ENCODE results near the gene DAPK1.
"Not testable (repeated sequence)": the region's sequence is repeated elsewhere in the genome, so short reads cannot be mapped to it uniquely, and the experiment has no call there.

The DAPK1 gene

DNA sequence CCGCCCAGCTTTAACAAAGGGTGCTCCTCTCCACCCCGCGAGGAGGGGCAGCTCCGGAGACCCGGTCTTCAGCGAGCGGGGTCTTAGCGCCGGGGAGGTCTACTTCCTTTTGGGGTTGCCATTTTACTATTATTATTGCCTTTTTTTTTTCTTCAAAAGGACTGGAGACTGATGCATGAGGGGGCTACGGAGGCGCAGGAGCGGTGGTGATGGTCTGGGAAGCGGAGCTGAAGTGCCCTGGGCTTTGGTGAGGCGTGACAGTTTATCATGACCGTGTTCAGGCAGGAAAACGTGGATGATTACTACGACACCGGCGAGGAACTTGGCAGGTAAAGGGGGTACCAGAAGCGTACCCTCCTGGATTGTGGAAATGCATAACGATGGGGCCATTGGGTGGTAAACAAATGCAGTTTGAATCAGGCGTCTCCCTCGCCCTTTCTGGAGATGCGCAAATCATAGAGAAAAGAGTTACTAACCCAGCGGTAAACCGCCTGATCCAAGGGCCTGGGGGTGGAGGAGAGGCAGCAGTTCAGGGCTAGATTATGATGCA lies 1.2 kb downstream of the DAPK1 start:
- DNase-seq = no peak

DNA sequence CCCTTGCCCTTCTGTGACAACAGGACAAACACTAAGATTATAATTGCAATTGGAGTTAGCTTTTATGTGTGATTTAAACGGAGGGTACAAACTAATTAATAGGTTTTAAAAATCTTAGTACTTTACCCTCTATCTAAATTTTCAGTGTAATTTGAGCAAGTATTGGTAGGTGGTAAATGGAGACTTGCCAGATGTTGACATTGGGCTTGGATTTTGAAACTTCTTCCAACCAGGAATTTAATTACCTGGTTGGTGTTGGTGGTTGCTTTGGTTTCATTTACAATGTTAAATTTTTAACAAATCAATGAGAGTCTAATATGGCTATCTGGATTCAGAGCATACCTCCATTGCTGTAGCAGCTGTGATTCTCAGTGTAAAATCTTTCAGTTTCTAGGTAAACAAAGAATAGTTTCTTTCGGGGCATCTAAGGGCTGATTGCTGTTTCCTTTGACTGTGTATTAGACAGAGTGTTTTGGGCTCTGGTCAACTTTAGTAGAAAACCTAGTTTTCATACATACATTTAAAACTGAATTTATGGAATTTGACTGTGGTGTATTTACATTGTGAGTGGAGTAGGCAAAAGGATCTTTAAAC lies 1.9 kb downstream of the DAPK1 start:
- DNase-seq = no peak

DNA sequence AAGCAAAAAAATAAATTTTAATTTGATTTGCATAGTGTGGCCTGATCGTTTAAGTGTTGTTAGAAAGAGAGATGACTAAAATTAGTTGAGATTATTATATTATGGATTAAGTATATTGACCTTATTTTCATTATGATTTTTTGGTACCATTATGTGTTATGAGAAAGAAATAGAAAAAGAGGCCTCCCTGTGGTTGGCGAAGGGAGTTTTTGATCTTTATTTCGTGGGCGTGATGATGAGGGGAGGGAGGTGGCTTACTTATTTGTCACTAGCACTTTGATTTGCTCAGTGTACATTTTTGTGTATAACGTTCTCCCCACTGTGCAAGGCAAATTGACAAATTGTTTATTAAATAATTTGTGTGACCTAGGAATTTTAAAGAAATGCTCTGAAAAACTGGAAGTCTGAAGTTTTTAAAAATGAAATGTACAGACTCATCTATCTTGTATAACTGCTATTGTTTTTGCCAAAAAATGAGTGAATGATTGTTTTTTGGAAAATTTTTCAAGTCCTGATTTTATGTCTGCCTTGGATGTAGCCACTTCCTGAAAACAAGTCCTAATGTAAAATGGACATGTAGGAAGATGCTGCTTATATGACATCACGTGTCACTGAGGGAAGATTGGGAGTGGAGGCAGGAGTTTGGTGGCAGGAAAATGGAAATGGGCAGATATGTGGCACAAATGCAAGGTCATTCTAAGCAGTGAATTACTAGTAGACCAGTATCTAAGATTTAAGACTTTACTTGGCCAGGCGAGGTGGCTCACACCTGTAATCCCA lies 3.0 kb downstream of the DAPK1 start:
- DNase-seq = no peak

DNA sequence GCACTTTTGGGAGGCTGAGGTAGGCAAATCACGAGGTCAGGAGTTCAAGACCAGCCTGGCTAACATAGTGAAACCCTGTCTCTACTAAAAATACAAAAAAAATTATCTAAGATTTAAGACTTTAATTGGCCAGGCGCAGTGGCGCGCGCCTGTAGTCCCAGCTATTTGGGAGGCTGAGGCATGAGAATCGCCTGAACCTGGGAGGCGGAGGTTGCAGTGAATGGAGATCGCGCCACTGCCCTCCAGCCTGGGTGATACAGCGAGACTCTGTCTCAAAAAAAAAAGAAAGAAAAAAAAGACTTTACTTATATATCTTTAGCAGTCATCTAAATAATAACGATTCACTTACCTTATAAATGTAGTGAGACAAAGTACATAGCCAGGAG lies 3.6 kb downstream of the DAPK1 start:
- not testable (repeated sequence) for DNase-seq

DNA sequence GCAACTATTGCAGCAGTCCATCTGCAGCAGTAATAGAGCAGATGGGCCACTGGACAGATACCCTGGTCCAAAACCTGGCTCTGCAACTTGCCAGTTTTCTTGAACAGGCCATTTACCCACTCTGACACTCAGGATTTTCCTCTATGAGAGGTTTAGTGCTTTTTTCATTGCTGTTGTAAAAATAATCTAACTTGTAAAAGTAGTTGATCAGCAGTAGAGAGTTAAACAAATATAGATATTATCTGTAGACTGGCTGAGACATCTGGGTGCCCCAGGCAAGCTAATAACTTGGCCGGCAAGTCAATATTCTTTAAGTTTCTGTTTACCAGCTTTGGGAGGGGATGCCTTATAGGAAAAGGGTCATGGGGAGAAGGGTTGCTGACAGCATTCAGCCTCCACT lies 4.1 kb downstream of the DAPK1 start:
- no peak for DNase-seq

DNA sequence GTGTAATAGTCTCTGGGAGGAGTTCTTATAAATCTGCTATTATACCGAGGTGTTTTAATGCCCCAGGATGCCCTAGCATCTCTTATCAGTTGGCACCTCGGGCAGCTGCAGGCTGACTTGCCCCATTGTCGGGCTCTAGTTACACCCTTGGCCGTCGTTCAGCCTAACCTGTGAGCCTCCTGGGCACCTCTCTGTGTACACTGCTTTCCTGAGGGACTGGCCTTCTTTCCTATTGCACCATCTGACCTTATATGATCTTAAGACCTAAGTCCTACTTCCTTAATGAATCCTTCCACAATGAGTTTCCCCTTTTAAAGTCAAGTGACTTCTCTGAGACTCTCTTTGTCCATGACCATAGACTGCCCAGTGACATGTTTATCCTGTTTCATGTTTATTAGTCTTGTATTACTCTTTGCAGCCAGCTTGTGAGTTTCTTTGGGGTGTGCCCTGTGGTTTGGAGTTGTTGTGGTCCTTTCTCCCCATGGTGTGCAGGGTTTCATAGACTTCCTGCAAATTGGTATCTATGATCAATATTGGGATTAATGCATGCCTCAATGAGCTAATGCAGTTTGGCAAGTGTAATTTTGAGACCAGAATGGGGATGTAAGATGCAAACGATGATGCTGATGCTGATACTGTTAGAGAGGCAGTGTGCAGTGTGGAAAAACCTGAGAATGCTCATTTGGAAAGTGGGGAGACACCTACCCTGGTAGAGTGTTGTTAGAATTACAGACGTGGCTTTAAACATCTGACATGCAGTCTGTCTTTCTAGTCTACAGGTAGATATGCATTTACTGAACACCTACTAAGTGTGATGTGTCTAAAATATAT lies 4.9 kb downstream of the DAPK1 start:
- no peak for DNase-seq

DNA sequence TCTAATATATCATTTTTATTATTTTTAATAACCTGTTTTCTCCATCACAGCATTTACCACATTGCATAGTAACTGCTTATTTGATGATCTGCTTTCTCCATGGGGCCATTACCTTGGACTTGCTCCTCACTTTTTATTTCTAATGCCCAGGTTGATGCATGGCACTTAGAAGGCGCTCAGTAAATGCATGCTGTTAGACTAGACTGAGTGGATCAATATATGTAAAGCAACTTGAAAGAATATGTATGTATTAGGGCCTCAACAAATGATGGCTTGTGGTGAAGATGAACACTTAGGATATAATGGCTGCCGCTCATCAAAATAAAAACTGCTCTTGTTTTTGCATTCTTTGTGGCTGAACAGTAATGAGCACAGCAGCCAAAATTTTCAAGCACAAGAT lies 5.8 kb downstream of the DAPK1 start:
- DNase-seq = no peak

GRCh38 chr9:87503927-87504326 lies 6.3 kb downstream of the DAPK1 start:
- no peak for DNase-seq

GRCh38 chr9:87504938-87505337 lies 7.3 kb downstream of the DAPK1 start:
- no peak for DNase-seq

- DNase-seq = no peak
Observed at GRCh38 chr9:87505869-87506678, 8.4 kb downstream of the DAPK1 start.

- DNase-seq = no peak
Observed at GRCh38 chr9:87507576-87507975, 9.9 kb downstream of the DAPK1 start.

DNA sequence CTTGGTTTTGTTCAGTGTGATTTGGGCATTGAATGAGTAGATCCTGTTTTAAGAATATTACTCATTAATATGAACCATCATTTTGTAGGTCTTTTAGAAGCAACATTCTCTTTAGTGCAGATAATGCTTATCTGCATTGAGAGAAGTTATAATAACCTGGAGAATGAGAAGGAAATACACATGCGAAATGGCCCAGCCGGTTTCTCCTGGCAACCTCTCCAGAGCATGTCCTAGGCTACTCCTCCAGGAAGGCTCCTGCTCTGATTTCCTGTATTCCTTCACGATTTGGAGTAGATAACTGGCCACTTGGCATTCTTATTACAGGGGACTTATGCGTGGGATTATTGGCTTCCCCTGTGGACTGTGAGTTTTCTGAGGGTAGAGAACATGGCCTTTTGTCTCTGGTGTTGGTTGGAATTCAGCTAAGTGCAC lies 12.6 kb downstream of the DAPK1 start:
- DNase-seq = no peak

- no peak for DNase-seq
Observed at GRCh38 chr9:87512311-87512710, 14.6 kb downstream of the DAPK1 start.

DNA sequence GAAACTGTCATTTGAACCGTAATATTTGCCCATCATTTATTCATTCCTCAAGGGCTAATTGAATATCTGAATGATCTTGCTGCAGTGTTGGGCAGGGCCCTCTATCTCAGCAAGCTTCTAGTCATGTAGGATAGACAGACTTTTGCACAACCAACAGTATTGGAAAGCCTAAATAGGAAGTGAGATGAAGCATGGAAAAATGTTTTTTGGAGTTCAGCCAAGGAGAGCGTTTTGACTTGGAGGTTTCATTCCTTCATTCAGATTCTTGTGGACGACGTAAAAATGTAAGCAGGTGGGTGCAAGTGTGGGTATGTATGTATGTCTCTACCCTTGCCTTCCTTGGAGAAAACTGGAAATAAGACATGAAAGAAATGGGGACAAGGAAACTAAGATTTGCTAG lies 15.5 kb downstream of the DAPK1 start:
- no peak for DNase-seq

DNA sequence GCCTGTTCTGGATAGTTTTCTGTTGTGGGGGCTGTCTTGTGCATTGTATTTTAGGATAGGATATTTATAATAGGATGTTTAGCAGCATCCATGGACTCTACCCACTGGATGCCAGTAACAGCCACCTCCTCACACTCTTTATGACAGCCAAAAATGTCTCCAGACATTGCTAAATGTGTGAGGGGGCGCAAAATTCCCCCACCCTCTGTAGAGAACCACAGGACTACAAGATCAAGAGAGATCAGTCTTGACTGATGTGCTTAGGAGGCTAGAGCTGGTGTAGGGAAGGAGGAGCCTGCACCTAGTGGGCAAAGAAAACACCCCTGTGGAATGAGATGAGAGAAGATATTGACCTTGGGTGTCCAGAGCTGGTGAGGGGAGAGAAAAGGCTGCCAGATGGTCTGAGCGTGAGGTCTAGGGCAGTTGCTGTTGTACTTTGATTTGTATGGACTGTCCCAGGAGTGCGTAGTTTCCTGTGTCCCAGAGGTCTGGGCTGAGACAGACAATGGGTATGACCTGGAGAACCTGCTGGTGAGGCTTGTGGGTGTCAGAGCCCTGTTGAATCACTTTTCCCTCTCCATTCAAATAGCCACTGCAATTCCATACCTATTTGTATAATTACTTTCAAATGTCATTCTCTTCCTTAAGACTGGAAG lies 16.3 kb downstream of the DAPK1 start:
- DNase-seq = no peak

DNA sequence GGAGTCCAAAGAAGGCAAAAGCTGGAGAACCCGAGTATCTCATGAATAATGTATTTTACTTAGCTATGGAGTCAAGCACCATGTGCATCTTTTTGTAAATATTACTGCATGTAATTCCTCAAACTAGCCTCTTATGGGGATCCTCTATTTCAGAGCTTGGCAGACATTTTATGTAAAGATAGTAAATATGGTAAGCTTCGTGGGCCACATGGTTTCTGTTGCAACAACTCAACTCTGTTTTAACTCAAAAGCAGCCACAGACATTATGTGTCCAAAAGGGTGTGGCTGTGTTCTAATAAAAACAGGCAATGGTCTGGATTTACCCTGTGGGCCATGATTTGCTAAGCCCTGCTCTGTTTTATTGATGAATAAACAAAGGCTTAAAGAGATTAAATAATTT lies 17.3 kb downstream of the DAPK1 start:
- DNase-seq = no peak

DNA sequence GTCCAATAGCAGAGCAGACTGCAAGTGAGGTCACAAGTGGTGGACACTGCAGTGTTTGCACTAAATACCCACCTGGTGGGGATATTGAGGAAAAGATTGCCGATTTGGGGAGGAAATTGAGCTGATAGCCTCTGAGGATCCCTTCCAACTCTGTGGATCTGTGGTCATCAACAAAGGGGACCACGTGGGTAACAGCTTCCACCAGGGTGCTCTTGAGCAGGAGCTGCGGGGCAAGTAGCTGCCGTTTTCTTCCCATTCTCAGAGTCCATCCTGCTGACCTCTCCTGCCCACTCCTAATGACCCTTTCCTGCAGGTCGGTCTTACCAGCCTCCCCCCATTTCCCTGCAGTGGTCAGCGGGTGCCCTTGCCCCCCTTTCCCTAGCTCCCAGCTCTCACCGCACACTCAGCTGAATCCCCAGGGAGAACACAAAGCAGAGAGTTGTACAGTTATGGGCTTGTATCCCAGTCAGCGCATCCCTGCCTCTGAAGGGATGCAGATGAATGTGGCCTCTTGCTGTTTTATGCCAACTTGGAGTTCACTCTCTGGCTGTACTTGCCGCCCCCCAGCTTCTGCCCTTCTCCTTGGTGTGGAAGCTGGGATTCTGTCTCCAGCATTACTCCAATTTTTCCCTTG lies 18.0 kb downstream of the DAPK1 start:
- no peak for DNase-seq

- no peak for DNase-seq
Observed at GRCh38 chr9:87516222-87516925, 18.7 kb downstream of the DAPK1 start.

DNA sequence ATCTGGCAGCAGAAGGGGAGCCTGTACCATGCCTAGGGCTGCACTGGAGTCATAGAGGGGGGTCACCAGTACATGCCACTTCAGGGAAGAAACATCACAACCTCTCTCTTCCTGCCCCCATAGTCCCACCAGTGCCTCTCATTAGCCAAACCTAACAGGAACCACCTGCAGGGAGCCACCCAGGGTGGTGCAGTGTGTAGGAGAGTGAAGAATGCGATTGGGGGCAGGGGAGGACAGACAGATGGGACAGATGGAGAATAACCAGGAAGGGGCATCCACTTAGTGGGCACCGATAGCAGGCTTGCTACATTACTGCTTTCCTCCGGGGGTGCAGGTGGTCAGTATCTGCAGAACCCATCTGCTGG lies 19.2 kb downstream of the DAPK1 start:
- DNase-seq = no peak

- DNase-seq = no peak
Observed at GRCh38 chr9:87517732-87518131, 20.1 kb downstream of the DAPK1 start.

DNA sequence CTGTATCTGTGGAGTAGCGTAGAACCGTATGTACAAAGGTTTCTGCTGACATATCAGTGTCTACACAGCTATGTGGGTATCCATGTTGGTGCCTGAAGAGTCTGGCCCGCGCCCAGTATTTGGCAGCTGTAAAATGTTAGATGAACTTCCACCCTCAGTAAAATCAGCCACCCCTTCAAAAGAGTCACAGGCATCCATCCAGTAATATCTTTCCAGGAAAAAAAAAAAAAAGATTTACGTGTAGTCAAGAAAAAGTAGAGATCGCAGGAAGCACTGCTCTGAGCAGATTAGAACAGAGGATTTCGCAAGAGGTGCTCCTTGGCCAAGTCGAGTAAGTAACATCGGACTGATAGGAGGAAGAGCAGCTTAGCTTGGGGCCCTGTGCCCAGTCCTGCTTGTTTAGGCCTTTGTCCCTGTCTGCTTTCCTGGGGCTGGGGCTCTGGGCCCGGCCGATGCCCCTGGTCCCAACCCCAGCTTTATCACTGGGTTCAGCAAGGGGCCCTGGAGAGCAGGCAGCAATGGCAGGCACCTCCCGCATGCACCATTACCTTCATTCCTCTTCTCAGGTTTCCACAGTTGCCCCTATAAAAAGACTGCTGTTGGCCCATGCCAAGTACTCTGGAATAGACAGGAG lies 21.2 kb downstream of the DAPK1 start:
- no peak for DNase-seq

Data from NCI-H1436 treated with DMSO at 0.1 percent for 48 hours (cell line).